Jurkat, Clone E6-1 (cell line): Measurements from ENCODE around the gene KCNQ5.
"Not testable (repeated sequence)": the region's sequence is repeated elsewhere in the genome, so short reads cannot be mapped to it uniquely, and the experiment has no call there.

ENCODE experiments used
- DNase-seq: peaks from one replicate; pipeline ENCODE4 v3.0.0-alpha.2; 2011; ENCODE audit warnings: low read depth, low spot score
- H3K4me3 ChIP-seq: 2 replicates; pipeline ENCODE4 v1.5.1; 2011; ENCODE audit warnings: mild to moderate bottlenecking, low read length, control low read depth, moderate library complexity

KCNQ5 gene

DNA sequence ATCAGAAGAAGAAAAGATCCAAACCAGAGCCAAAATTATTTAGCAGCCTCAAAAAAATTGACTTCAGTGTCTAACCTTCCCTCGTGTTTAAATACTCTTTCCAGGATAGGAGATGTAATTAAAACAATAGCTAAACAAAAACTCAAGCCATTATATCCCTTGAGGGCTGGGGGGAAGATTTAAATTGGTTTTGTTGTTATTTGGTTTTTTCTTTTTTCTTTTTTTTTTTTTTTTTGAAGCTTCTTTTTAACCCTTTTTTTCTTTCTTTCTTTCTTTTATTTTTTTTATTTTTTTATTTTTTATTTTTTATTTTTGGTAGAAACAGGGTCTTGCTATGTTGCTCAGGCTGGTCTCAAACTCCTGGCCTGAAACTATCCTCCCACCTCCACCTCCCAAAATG, 334.4 kb downstream of the KCNQ5 start:
- no peak for DNase-seq
- no peak overlapping the region for H3K4me3 ChIP-seq

DNA sequence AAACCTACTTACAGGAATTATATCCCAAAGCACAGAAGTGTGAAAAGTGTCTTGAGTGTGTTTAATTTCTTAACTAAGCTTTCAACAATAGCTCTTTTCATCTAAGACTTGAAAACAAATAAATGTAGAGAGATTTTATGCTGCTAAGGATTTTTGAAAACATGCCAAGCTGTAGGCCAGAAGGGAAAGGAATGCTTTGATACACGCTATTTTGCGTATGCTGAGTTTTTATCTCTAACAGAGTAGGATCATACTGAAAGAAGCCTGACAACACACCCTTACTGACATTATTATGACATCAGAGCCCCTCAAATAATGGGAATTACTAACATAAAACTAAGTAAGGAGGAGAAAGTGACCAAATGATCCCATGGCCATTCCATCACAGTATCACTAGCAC, 338.0 kb downstream of the KCNQ5 start:
- H3K4me3 ChIP-seq: no peak overlapping the region

DNA sequence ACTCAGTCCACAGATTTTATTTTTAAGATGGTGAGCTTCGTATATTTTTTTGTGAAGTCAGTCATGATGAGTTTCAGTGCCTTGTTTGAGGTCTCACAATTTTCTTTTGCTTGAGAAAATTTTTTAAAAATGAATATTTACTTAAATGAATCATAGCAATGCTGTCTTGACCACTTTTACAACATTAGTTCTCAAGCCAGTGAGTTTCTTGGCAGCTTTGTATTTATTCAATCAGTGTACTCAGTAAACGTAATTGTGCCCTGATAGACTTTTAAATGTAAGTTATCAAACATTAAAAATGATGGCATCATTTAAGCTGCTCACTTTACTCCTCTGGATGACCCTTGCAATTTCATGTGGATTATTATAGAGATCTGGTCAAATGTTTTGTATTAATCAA, 342.1 kb downstream of the KCNQ5 start:
- no peak overlapping the region for H3K4me3 ChIP-seq
- DNase-seq: no peak

More for the DNA sequence above, 338.0 kb downstream of the KCNQ5 start:
- no peak for DNase-seq

GRCh38 chr6:72966628-72967280, 344.9 kb downstream of the KCNQ5 start:
- no peak overlapping the region for H3K4me3 ChIP-seq
- no peak for DNase-seq

DNA sequence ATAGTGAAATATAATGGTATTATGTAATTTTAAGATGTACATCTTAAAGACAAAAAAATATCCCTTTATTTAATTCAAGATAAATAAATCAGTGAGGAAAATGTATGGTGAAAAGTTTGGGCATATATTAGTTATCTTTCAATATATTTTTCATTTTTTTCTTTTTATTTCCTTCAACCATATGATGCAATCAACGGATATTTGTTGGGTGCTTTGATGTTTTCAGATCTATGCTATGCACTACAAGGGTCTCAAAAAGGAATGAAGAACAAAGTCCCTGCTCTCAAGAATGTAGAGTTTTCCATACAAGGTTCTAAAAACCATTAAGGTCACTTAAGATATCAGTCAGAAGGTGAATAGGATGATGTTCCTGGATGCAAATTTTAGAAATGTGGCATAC, 345.5 kb downstream of the KCNQ5 start:
- H3K4me3 ChIP-seq: no peak overlapping the region
- DNase-seq: no peak

DNA sequence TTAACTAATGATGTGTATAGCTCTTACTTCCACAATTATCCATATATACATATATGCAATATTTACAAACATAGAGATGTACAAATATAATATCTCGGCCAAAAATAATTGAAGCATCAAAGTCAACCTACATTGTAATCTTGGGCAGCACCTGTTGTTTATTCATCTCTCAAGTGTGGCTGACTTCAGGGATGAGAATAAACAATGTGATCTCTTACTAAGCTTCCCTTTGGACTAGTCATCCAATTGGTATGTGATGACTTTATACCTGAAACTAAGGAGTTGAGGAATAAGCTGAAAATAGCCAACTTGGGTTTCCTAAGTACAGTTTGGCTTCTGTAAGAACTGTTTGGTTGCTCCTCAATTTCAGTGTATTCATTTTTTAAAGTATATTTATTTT, 346.8 kb downstream of the KCNQ5 start:
- DNase-seq: no peak
- H3K4me3 ChIP-seq: no peak overlapping the region

- DNase-seq: no peak
- H3K4me3 ChIP-seq: no peak overlapping the region
Measured at GRCh38 chr6:72969666-72970065, 347.8 kb downstream of the KCNQ5 start.

GRCh38 chr6:72972579-72972978, 350.7 kb downstream of the KCNQ5 start:
- DNase-seq: no peak

DNA sequence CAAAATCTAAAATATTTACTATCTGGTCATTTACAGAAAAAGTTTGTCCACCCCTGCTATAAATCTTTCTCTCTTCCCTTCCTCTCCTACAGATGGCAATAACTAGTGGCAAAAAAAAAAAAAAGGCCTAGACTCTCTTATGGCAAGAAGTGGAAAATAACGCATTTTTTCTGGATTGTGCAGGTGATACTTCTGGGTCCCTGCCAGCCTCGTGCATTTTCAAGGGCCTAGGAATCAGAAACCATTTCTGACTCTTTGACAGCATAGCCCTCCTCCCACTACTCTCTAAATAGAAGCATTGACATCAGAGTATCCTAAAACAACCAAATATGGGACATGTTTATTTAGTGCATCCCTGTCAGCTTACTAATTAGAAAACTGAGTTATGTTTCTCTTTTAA, 352.4 kb downstream of the KCNQ5 start:
- DNase-seq: no peak
- H3K4me3 ChIP-seq: no peak overlapping the region

More at GRCh38 chr6:72972579-72972978, 350.7 kb downstream of the KCNQ5 start:
- no peak overlapping the region for H3K4me3 ChIP-seq

DNA sequence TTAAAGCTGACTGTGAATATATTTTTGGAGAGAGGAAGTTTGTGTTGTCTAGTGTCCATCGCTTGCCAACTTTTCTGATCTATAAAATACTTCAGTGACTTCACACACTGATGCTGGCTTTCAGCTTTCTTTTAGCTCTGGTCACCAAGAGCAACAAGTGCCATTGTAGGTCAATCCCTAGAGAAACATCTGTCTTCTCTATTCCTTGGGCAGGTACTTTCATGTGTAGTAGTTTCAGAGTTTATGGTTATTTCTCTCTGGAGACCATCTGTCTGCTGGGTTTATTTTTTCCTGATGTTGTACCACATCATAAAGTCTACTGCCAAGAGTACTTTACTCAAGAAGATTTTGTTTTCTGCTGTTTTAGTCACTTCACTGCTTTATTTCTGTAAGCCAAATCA, 353.5 kb downstream of the KCNQ5 start:
- DNase-seq: no peak
- H3K4me3 ChIP-seq: no peak overlapping the region

- no peak for DNase-seq
- no peak overlapping the region for H3K4me3 ChIP-seq
Measured at GRCh38 chr6:72976484-72976883, 354.6 kb downstream of the KCNQ5 start.

DNA sequence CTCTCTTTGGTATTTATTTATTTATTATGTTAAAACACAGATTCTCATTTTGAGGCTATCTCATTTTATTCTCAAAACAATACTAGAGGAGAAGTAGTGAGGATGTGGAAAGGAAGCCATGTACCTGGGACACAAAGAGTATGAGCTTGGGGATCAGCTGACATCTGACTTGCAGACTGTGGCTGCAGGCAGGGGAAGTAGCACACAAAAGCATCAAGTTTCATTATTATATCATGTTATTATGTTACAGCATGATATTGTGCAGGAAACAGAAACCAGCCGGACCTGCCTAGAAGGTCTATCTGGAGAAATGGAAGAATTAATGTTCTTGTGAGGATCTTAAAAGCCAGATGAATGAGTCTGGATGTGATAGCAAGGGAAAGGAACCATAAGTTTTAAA, 355.2 kb downstream of the KCNQ5 start:
- no peak overlapping the region for H3K4me3 ChIP-seq
- DNase-seq: no peak

- not testable (repeated sequence) for H3K4me3 ChIP-seq, DNase-seq
Measured at GRCh38 chr6:72978808-72979207, 356.9 kb downstream of the KCNQ5 start.

- peak; percentile 25 for DNase-seq
Measured at GRCh38 chr6:72984189-72984831, 362.4 kb downstream of the KCNQ5 start.

GRCh38 chr6:72984981-72985665, 363.3 kb downstream of the KCNQ5 start:
- no peak for DNase-seq
- H3K4me3 ChIP-seq: no peak overlapping the region

More at GRCh38 chr6:72984189-72984831, 362.4 kb downstream of the KCNQ5 start:
- H3K4me3 ChIP-seq: peak overlapping the region; percentile 2

DNA sequence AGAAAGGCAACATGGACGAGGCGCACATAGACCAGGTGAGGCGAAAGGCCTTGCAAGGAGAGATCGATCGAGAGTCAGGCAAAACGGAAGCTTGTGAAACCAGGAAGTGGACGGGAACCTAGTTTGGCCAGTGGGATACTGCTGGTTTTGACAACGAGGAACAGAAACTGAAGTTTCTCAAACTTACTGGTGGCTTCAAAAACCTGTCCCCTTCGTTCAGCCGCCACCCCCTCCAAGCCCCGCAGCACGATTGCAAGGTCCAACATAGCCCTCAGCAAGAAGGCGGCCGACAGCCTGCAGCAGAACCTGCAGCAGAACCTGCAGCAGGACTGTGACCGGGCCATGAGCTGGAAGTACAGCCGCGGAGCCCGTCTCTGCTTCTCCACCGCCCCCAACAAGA, 365.4 kb downstream of the KCNQ5 start:
- H3K4me3 ChIP-seq: no peak overlapping the region
- no peak for DNase-seq

GRCh38 chr6:72999995-73000394, 378.1 kb downstream of the KCNQ5 start:
- H3K4me3 ChIP-seq: no peak overlapping the region
- DNase-seq: no peak

- no peak for DNase-seq
- no peak overlapping the region for H3K4me3 ChIP-seq
Measured at GRCh38 chr6:73000460-73000859, 378.6 kb downstream of the KCNQ5 start.

DNA sequence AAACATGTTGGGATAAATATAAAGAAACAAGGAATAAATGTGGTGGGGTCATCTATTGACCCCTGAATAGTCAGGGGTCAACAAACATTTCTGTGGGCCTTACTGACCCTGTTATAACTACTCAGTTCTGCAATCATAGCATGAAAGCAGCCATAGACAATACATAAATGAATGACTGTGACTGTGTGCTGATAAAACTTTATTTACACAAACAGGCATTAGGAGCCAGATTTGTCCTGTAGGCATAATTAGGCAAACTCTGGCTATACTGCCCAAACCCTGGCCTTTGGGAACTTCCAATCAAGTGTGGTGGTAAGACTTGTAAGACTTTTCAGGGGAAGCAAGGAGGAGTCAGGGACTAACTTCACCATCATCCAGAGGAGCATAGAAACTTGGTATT, 380.7 kb downstream of the KCNQ5 start:
- no peak for DNase-seq
- no peak overlapping the region for H3K4me3 ChIP-seq

GRCh38 chr6:73003302-73003701, 381.4 kb downstream of the KCNQ5 start:
- no peak for DNase-seq
- H3K4me3 ChIP-seq: no peak overlapping the region
